Endothelial cell of umbilical vein (primary cell): ENCODE measurements around the gene CRYBB2. TPM values are rescaled to one million over a fixed set of nuclear protein-coding genes. Genes with fewer than 3 reads are reported as not detected.

Experiments
- BruUV-seq: library from RNA; stranded (reverse); fragments of 400-500 nt; replicated peaks from 2 replicates; lab custom pipeline; 2021; lab: Mats Ljungman, UMichigan
- CTCF ChIA-PET: fragments of 300-600, 350-600 bp; sonication (Branson Sonifier 250); formaldehyde crosslinking; loops from one replicate; lab custom pipeline; 2021; ENCODE audit warnings: antibody characterized with exemption, inconsistent platforms; lab: Charles Lee
- POLR2A ChIA-PET: fragments of 300-600, 350-600 bp; sonication (Branson Sonifier 250); formaldehyde crosslinking; loops from one replicate; lab custom pipeline; 2021; ENCODE audit warnings: antibody characterized with exemption, inconsistent platforms; lab: Charles Lee
- DNase-seq: peaks from one replicate; pipeline ENCODE4 v3.0.0-alpha.2; 2011; ENCODE audit warnings: low read depth, low spot score
- FAIRE-seq: peaks from 2 replicates; lab custom pipeline; 2011; peaks lifted over from hg19 to GRCh38; lab: Jason Lieb, UNC
- H2AFZ ChIP-seq: 2 replicates; pipeline ENCODE4 v1.6.0; 2012; ENCODE audit warnings: low read depth, low read length, control low read depth, inconsistent platforms
- H3K27ac ChIP-seq: 2 replicates; pipeline ENCODE4 v1.5.1; 2011; ENCODE audit warnings: low read depth, mild to moderate bottlenecking, control low read depth, low read length, moderate library complexity; ENCODE audit not compliant: insufficient read depth
- H3K27me3 ChIP-seq, 2 experiments: 2 replicates each; pipeline versions ENCODE4 v1.6.0 to v1.6.1; 2011; ENCODE audit warnings: low read length in 2 of 2, mixed read lengths in 1 of 2; ENCODE audit not compliant: control insufficient read depth in 2 of 2, insufficient read depth in 2 of 2
- H3K36me3 ChIP-seq, 2 experiments: 2 replicates in 1 of 2; 3 replicates in 1 of 2; pipeline ENCODE4 v1.5.1; 2011; ENCODE audit warnings: low read length in 2 of 2, mild to moderate bottlenecking in 1 of 2, moderate library complexity in 1 of 2; ENCODE audit not compliant: control insufficient read depth in 2 of 2, insufficient read depth in 2 of 2; ENCODE audit errors: extremely low read depth in 1 of 2
- H3K4me1 ChIP-seq: 3 replicates; pipeline ENCODE4 v1.5.1; 2011; ENCODE audit warnings: mild to moderate bottlenecking, low read length; ENCODE audit not compliant: control insufficient read depth, insufficient read depth; ENCODE audit errors: extremely low read depth
- H3K4me2 ChIP-seq: 2 replicates; pipeline ENCODE4 v1.6.1; 2011; ENCODE audit warnings: low read length, control low read depth, mixed read lengths; ENCODE audit not compliant: insufficient read depth
- H3K4me3 ChIP-seq, 3 experiments: fragments of 200-600 bp in 1 of 3; sonication (generic), shearing (Covaris generic) in 1 of 3; replicated peaks in 1 of 3; 2 replicates each; pipeline ENCODE4 v1.5.1; 2011 to 2016; ENCODE audit warnings: control low read depth in 3 of 3, low read length in 3 of 3, mild to moderate bottlenecking in 2 of 3, inconsistent platforms in 1 of 3, low read depth in 1 of 3, moderate library complexity in 1 of 3; ENCODE audit not compliant: insufficient read depth in 1 of 3
- H3K79me2 ChIP-seq: 2 replicates; pipeline ENCODE4 v1.6.0; 2012; ENCODE audit warnings: low read length, inconsistent platforms; ENCODE audit not compliant: control insufficient read depth, insufficient read depth
- H3K9ac ChIP-seq: replicated peaks from 2 replicates; pipeline ENCODE3; 2011; ENCODE audit warnings: low read length, control low read depth; ENCODE audit not compliant: insufficient read depth; ENCODE audit errors: extremely low read depth
- H3K9me1 ChIP-seq: replicated peaks from 3 replicates; pipeline ENCODE4 v1.6.0; 2011; ENCODE audit warnings: mild to moderate bottlenecking, low read length; ENCODE audit not compliant: control insufficient read depth, insufficient read depth; ENCODE audit errors: extremely low read depth
- H3K9me3 ChIP-seq: replicated peaks from 2 replicates; pipeline ENCODE4 v1.5.1; 2012; ENCODE audit warnings: low read length, inconsistent platforms; ENCODE audit not compliant: control insufficient read depth, insufficient read depth
- H4K20me1 ChIP-seq: replicated peaks from 2 replicates; pipeline ENCODE3; 2011; ENCODE audit warnings: mild to moderate bottlenecking, low read length; ENCODE audit not compliant: control insufficient read depth, insufficient read depth; ENCODE audit errors: extremely low read depth
- EZH2 ChIP-seq: IDR thresholded peaks from 2 replicates; pipeline ENCODE4 v1.6.1; 2012; ENCODE audit warnings: borderline replicate concordance, low read depth, mild to moderate bottlenecking, moderate library complexity, low read length, inconsistent platforms; ENCODE audit not compliant: severe bottlenecking
- FOS ChIP-seq: IDR thresholded peaks from 2 replicates; pipeline ENCODE4 v1.6.1; 2011; ENCODE audit warnings: mild to moderate bottlenecking, low read length, moderate library complexity, borderline replicate concordance; ENCODE audit not compliant: insufficient read depth
- GATA2 ChIP-seq: IDR thresholded peaks from 2 replicates; pipeline ENCODE4 v1.7.0; 2011; ENCODE audit warnings: low read depth, mild to moderate bottlenecking, moderate library complexity, mixed read lengths, low read length; ENCODE audit not compliant: insufficient read length, insufficient read depth
- JUN ChIP-seq: IDR thresholded peaks from 2 replicates; pipeline ENCODE4 v1.6.1; 2011; ENCODE audit warnings: borderline replicate concordance, low read depth; ENCODE audit not compliant: insufficient read length, insufficient read depth
- MAX ChIP-seq: IDR thresholded peaks from 2 replicates; pipeline ENCODE4 v1.6.1; 2011; ENCODE audit not compliant: insufficient read depth, insufficient read length
- MYC ChIP-seq: IDR thresholded peaks from one replicate; pipeline ENCODE4 v1.6.1; 2011; ENCODE audit warnings: mild to moderate bottlenecking, low read depth, low read length
- POLR2A ChIP-seq: IDR thresholded peaks from 2 replicates; pipeline ENCODE4 v1.6.1; 2012; ENCODE audit warnings: low read depth, mild to moderate bottlenecking, control low read depth, low read length
- POLR2AphosphoS5 ChIP-seq: IDR thresholded peaks from 2 replicates; pipeline ENCODE4 v1.6.1; 2012; ENCODE audit warnings: low read depth, mild to moderate bottlenecking, control low read depth, low read length, moderate library complexity; ENCODE audit not compliant: insufficient read depth
- dilution Hi-C: fragments of 300-500 bp; cut with MboI; formaldehyde crosslinking; loops from one replicate; pipeline ENCODE4 v1.15.0; 2019; ENCODE audit warnings: low sequenced_read_pairs; ENCODE audit not compliant: extremely low pct_ligation_motif_present
- intact Hi-C: fragments of 100-400 bp; cut with micrococcal nuclease; formaldehyde crosslinking; loops from one replicate; pipeline ENCODE4 v1.10.0; 2022
- polyA plus RNA-seq, 4 experiments: library from polyadenylated mRNA; depleted of rRNA in 3 of 4; stranded (reverse) in 3 of 4; unstranded in 1 of 4; fragments of >200 nt; gene quantifications; 2 replicates each; pipeline versions ENCODE4 v1.2.1 to v1.2.3, GENCODE V29; 2011 to 2012; ENCODE audit warnings: missing spikeins in 1 of 4
- total RNA-seq: library from RNA; stranded (reverse); gene quantifications from 2 replicates; pipeline ENCODE4 v1.2.3, GENCODE V29; 2021
- TF ChIP-seq, protein P1 (sequence below), 2 donors: IDR thresholded peaks; 1 replicate in 1 of 2; 2 replicates in 1 of 2; pipeline ENCODE4 v1.5.1; 2011; ENCODE audit warnings: low read length in 2 of 2, mild to moderate bottlenecking in 2 of 2, moderate library complexity in 2 of 2, control low read depth in 1 of 2, inconsistent platforms in 1 of 2, low read depth in 1 of 2; ENCODE audit not compliant: insufficient read depth in 1 of 2; ENCODE audit errors: extremely low read depth in 1 of 2

Gene CRYBB2
- total and polyA plus RNA-seq, 2 donors (not counting 3 experiments of a cell fraction or from before 2014, with no cell fraction given), result 0.36 to 1.4 TPM

- FAIRE-seq (no peak), DNase-seq (no peak)
- no peak overlapping the region for H2AFZ ChIP-seq
- H4K20me1 ChIP-seq, result no peaks in the 10 kb centered on the region
- no peaks in the 10 kb centered on the region for H3K4me1 ChIP-seq
- no peak for TF ChIP-seq MYC
- TF ChIP-seq, protein P1, sequence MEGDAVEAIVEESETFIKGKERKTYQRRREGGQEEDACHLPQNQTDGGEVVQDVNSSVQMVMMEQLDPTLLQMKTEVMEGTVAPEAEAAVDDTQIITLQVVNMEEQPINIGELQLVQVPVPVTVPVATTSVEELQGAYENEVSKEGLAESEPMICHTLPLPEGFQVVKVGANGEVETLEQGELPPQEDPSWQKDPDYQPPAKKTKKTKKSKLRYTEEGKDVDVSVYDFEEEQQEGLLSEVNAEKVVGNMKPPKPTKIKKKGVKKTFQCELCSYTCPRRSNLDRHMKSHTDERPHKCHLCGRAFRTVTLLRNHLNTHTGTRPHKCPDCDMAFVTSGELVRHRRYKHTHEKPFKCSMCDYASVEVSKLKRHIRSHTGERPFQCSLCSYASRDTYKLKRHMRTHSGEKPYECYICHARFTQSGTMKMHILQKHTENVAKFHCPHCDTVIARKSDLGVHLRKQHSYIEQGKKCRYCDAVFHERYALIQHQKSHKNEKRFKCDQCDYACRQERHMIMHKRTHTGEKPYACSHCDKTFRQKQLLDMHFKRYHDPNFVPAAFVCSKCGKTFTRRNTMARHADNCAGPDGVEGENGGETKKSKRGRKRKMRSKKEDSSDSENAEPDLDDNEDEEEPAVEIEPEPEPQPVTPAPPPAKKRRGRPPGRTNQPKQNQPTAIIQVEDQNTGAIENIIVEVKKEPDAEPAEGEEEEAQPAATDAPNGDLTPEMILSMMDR (IDR thresholded peaks at IDR 0.05; ENCODE audit: extremely low read depth in 1 of 2, insufficient read depth in 1 of 2, low read depth in 1 of 2, low read length in 2 of 2), result no peak
- no peak for TF ChIP-seq GATA2
- TF ChIP-seq EZH2, result no peak
- TF ChIP-seq POLR2AphosphoS5, result no peak
- no peak for TF ChIP-seq MAX
- no peak for TF ChIP-seq JUN
- no peak for TF ChIP-seq FOS
- no peak for TF ChIP-seq POLR2A
- POLR2A ChIA-PET, result no interaction called here
- H3K9me3 ChIP-seq, result no peaks in the 10 kb centered on the region
- CTCF ChIA-PET, result interaction anchor here (0.8 to 3.6 kb wide), 2 partner anchors 8 to 123 kb away, joined by 3 to 20 read pairs; no protein-coding TSS in a partner anchor
- no peaks in the 10 kb centered on the region for H3K27me3 ChIP-seq
- intact Hi-C loops (no loop called here), dilution Hi-C loops (no loop called here)
- no peak overlapping the region for H3K27ac ChIP-seq
- no peak overlapping the region for H3K4me2 ChIP-seq
- H3K36me3 ChIP-seq, result no peaks in the 10 kb centered on the region
- no peaks in the 10 kb centered on the region for H3K79me2 ChIP-seq
- no TSS peak for BruUV-seq
- H3K4me3 ChIP-seq, result no peak overlapping the region
- H3K9me1 ChIP-seq, result no peaks in the 10 kb centered on the region
- H3K9ac ChIP-seq, result no peak overlapping the region
Measured at GRCh38 chr22:25210793-25211192, 8.6 kb upstream of the CRYBB2 start.
